ENCODE measurements around the gene AFF1.
"Not testable (repeated sequence)": the region's sequence is repeated elsewhere in the genome, so short reads cannot be mapped to it uniquely, and the experiment has no call there.

AFF1 gene

GRCh38 chr4:87058356-87059073, 123.7 kb downstream of the AFF1 start:
- no peak for DNase-seq

- no peak for DNase-seq
Measured at GRCh38 chr4:87060957-87061356, 126.1 kb downstream of the AFF1 start.

- no peak for DNase-seq
Measured at GRCh38 chr4:87065021-87065420, 130.2 kb downstream of the AFF1 start.

GRCh38 chr4:87066403-87067123, 131.8 kb downstream of the AFF1 start:
- no peak for DNase-seq

GRCh38 chr4:87067124-87067885, 132.5 kb downstream of the AFF1 start:
- no peak for DNase-seq

GRCh38 chr4:87068583-87069021, 133.8 kb downstream of the AFF1 start:
- DNase-seq = no peak

- no peak for DNase-seq
Measured at GRCh38 chr4:87069037-87069742, 134.4 kb downstream of the AFF1 start.

GRCh38 chr4:87071401-87071800, 136.6 kb downstream of the AFF1 start:
- DNase-seq = no peak

- DNase-seq = not testable (repeated sequence)
Measured at GRCh38 chr4:87072545-87072944, 137.7 kb downstream of the AFF1 start.

- peak; percentile 48 for DNase-seq
Measured at GRCh38 chr4:87073199-87074120, 138.6 kb downstream of the AFF1 start.

GRCh38 chr4:87074121-87074488, 139.3 kb downstream of the AFF1 start:
- no peak for DNase-seq

- no peak for DNase-seq
Measured at GRCh38 chr4:87075876-87076275, 141.1 kb downstream of the AFF1 start.

GRCh38 chr4:87076690-87077358, 142.0 kb downstream of the AFF1 start:
- no peak for DNase-seq

GRCh38 chr4:87077914-87078585, 143.2 kb downstream of the AFF1 start:
- no peak for DNase-seq

- DNase-seq = no peak
Measured at GRCh38 chr4:87078987-87079486, 144.2 kb downstream of the AFF1 start.

- DNase-seq = no peak
Measured at GRCh38 chr4:87079967-87080366, 145.2 kb downstream of the AFF1 start.

GRCh38 chr4:87080462-87080861, 145.7 kb downstream of the AFF1 start:
- no peak for DNase-seq

GRCh38 chr4:87081826-87082225, 147.0 kb downstream of the AFF1 start:
- no peak for DNase-seq

GRCh38 chr4:87085732-87086131, 150.9 kb downstream of the AFF1 start:
- DNase-seq = not testable (repeated sequence)

- no peak for DNase-seq
Measured at GRCh38 chr4:87086143-87086805, 151.5 kb downstream of the AFF1 start.

Measured in CD4-positive, alpha-beta T cell treated with Interferon gamma for 1 hour (primary cell).